Measurements from ENCODE around the gene SIN3B.

Gene SIN3B

GRCh38 chr19:16886305-16886880 is 57.2 kb downstream of the SIN3B start:
- TF ChIP-seq CTCF (IDR thresholded peaks at IDR 0.05; ENCODE audit: control insufficient read depth, insufficient read depth, low read depth, low read length, missing control alignments), result no peak
- no peak overlapping the region for H3K4me3 ChIP-seq (ENCODE audit: control insufficient read depth, low read depth, low read length)
- no peak for DNase-seq (ENCODE audit: low read depth)

- no peak for DNase-seq (ENCODE audit: low read depth)
- no peak overlapping the region for H3K4me3 ChIP-seq (ENCODE audit: control insufficient read depth, low read depth, low read length)
- TF ChIP-seq CTCF (IDR thresholded peaks at IDR 0.05; ENCODE audit: control insufficient read depth, insufficient read depth, low read depth, low read length, missing control alignments), result no peak
Observed at GRCh38 chr19:16887353-16888265, 58.4 kb downstream of the SIN3B start.

- no peak within 1 kb of the TSS for H3K4me3 ChIP-seq (ENCODE audit: control insufficient read depth, low read depth, low read length)
- TF ChIP-seq CTCF (IDR thresholded peaks at IDR 0.05; ENCODE audit: control insufficient read depth, insufficient read depth, low read depth, low read length, missing control alignments), result no peak
- DNase-seq (ENCODE audit: low read depth), result no peak
Observed at GRCh38 chr19:16888629-16889365, 59.6 kb downstream of the SIN3B start, which contains the start of gene F2RL3. F2RL3 (plus strand) TSS chr19:16888999; CDS start chr19:16889190, 191 bp downstream.

- no peak for DNase-seq (ENCODE audit: low read depth)
- no peak overlapping the region for H3K4me3 ChIP-seq (ENCODE audit: control insufficient read depth, low read depth, low read length)
- no peak for TF ChIP-seq CTCF (IDR thresholded peaks at IDR 0.05; ENCODE audit: control insufficient read depth, insufficient read depth, low read depth, low read length, missing control alignments)
Observed at GRCh38 chr19:16889366-16889882, 60.2 kb downstream of the SIN3B start.

GRCh38 chr19:16889883-16890460 is 60.8 kb downstream of the SIN3B start:
- TF ChIP-seq CTCF (IDR thresholded peaks at IDR 0.05; ENCODE audit: control insufficient read depth, insufficient read depth, low read depth, low read length, missing control alignments), result no peak
- DNase-seq (ENCODE audit: low read depth), result no peak
- H3K4me3 ChIP-seq (ENCODE audit: control insufficient read depth, low read depth, low read length), result no peak overlapping the region

Measured in AG09309 (cell line).